Mammary epithelial cell (primary cell): Measurements from ENCODE around the gene LIMS2.

ENCODE experiments used
- CTCF ChIP-seq, 2 donors: IDR thresholded peaks in 1 of 2; conservative IDR thresholded peaks in 1 of 2; 2 replicates each; pipeline ENCODE4 v1.5.1; 2011 to 2012; ENCODE audit warnings: inconsistent platforms in 2 of 2, low read length in 2 of 2, mild to moderate bottlenecking in 2 of 2, control low read depth in 1 of 2, low read depth in 1 of 2; ENCODE audit not compliant: insufficient read depth in 1 of 2; ENCODE audit errors: extremely low read depth in 1 of 2
- EZH2 ChIP-seq: IDR thresholded peaks from 2 replicates; pipeline ENCODE4 v1.6.1; 2012; ENCODE audit warnings: low read length, inconsistent platforms, borderline replicate concordance

- TF ChIP-seq CTCF (conservative IDR thresholded peaks at IDR 0.05 in 1 of 2, IDR thresholded peaks at IDR 0.05 in 1 of 2; ENCODE audit: extremely low read depth in 1 of 2, insufficient read depth in 1 of 2, low read depth in 1 of 2, low read length in 2 of 2) (no peak), EZH2 (no peak)
Measured at GRCh38 chr2:127673291-127674069, 1.9 kb downstream of the LIMS2 start.
